ENCODE results near the gene HOXA6. TPM values are rescaled to one million over a fixed set of nuclear protein-coding genes. Genes with fewer than 3 reads are reported as not detected.

HOXA6 gene
- total RNA-seq, 1 experiment from 2014 or later = not detected

DNA sequence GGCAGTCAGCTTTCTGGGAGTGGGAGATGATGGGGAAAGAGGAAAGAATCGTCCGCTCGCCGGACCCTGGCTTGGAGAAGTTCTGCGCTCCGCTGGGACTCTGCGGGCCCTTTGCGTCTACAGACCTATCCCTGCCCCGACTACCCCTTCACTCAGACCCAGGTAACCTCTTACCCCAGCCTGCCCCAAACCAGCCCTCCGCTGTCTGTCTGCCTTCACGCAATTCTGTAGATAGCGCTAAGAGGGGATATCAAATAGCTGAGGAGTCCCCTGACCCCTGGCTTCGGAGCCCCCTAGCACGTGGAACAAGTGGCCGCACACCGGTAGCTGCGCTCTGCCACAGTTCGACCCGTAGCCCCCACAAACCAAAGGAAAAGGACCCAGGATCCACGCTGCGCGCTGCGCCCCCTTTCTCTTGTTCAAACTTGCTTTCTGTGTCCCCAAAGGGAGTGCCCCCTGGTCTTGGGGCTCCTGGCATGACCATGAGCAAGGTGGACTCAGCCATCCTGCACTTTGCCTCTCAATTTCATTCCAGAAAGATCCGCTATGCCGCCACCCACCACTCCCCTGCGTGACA is 24.0 kb downstream of the HOXA6 start:
- Mint-ChIP-seq H3K4me3 (no peak overlapping the region), H3K27ac (no peak overlapping the region), H3K4me1 (peaks cover 9% of the 10 kb centered on the region), H3K36me3 (no peaks in the 10 kb centered on the region), H3K27me3 (ENCODE audit: low read depth) (peaks cover 100% of the 10 kb centered on the region), H3K9me3 (no peaks in the 10 kb centered on the region)
- DNase-seq (ENCODE audit: low spot score) (no peak), ATAC-seq (peak; percentile 25)
- ChIA-PET POLR2A (no interaction called here), CTCF (interaction anchor here (0.9 to 1.9 kb wide), 4 partner anchors 27 to 56 kb away, joined by 4 to 6 read pairs (median 4); partner anchors contain the start of gene HOXA3)
- TF ChIP-seq ATF6 (CRISPR knock-in tag; IDR thresholded peaks at IDR 0.05) = no peak
- TF ChIP-seq E2F1 (CRISPR knock-in tag; IDR thresholded peaks at IDR 0.05) = no peak
- no peak for TF ChIP-seq GRHL2 (CRISPR knock-in tag; IDR thresholded peaks at IDR 0.05; ENCODE audit: insufficient replicate concordance, severe bottlenecking)
- no peak for TF ChIP-seq MYBL2 (CRISPR knock-in tag; IDR thresholded peaks at IDR 0.05)
- no peak for TF ChIP-seq EMX1 (CRISPR knock-in tag; IDR thresholded peaks at IDR 0.05)
- TF ChIP-seq, protein P1, sequence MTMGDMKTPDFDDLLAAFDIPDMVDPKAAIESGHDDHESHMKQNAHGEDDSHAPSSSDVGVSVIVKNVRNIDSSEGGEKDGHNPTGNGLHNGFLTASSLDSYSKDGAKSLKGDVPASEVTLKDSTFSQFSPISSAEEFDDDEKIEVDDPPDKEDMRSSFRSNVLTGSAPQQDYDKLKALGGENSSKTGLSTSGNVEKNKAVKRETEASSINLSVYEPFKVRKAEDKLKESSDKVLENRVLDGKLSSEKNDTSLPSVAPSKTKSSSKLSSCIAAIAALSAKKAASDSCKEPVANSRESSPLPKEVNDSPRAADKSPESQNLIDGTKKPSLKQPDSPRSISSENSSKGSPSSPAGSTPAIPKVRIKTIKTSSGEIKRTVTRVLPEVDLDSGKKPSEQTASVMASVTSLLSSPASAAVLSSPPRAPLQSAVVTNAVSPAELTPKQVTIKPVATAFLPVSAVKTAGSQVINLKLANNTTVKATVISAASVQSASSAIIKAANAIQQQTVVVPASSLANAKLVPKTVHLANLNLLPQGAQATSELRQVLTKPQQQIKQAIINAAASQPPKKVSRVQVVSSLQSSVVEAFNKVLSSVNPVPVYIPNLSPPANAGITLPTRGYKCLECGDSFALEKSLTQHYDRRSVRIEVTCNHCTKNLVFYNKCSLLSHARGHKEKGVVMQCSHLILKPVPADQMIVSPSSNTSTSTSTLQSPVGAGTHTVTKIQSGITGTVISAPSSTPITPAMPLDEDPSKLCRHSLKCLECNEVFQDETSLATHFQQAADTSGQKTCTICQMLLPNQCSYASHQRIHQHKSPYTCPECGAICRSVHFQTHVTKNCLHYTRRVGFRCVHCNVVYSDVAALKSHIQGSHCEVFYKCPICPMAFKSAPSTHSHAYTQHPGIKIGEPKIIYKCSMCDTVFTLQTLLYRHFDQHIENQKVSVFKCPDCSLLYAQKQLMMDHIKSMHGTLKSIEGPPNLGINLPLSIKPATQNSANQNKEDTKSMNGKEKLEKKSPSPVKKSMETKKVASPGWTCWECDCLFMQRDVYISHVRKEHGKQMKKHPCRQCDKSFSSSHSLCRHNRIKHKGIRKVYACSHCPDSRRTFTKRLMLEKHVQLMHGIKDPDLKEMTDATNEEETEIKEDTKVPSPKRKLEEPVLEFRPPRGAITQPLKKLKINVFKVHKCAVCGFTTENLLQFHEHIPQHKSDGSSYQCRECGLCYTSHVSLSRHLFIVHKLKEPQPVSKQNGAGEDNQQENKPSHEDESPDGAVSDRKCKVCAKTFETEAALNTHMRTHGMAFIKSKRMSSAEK (CRISPR knock-in tag; IDR thresholded peaks at IDR 0.05; ENCODE audit: borderline replicate concordance) = no peak
- no peak for TF ChIP-seq JUN (CRISPR knock-in tag; IDR thresholded peaks at IDR 0.05)
- TF ChIP-seq ATF1 (CRISPR knock-in tag; IDR thresholded peaks at IDR 0.05) = no peak
- TF ChIP-seq ZNF232 (CRISPR knock-in tag; IDR thresholded peaks at IDR 0.05) = no peak
- no peak for TF ChIP-seq ZNF671 (CRISPR knock-in tag; IDR thresholded peaks at IDR 0.05)
- no peak for TF ChIP-seq NFE2L1 (CRISPR knock-in tag; IDR thresholded peaks at IDR 0.05)
- TF ChIP-seq NR2C2 (CRISPR knock-in tag; IDR thresholded peaks at IDR 0.05) = no peak
- TF ChIP-seq SOX15 (CRISPR knock-in tag; IDR thresholded peaks at IDR 0.05) = no peak

GRCh38 chr7:27123007-27123476 is 24.5 kb downstream of the HOXA6 start:
- no peaks in the 10 kb centered on the region for H3K36me3 Mint-ChIP-seq
- DNase-seq (ENCODE audit: low spot score) (no peak), ATAC-seq (peak; percentile 64)
- H3K4me3 Mint-ChIP-seq = no peak overlapping the region
- ChIA-PET POLR2A (no interaction called here), CTCF (interaction anchor here (0.9 to 1.9 kb wide), 4 partner anchors 28 to 57 kb away, joined by 4 to 6 read pairs (median 4); partner anchors contain the start of gene HOXA3)
- peaks cover 11% of the 10 kb centered on the region for H3K4me1 Mint-ChIP-seq
- H3K27ac Mint-ChIP-seq = no peak overlapping the region
- TF ChIP-seq TP53 (CRISPR knock-in tag; IDR thresholded peaks at IDR 0.05) (no peak), GABPB1 (CRISPR knock-in tag; IDR thresholded peaks at IDR 0.05) (peak; percentile 26; the same call in 1 of the 2 replicates)
- TF ChIP-seq, protein P2, sequence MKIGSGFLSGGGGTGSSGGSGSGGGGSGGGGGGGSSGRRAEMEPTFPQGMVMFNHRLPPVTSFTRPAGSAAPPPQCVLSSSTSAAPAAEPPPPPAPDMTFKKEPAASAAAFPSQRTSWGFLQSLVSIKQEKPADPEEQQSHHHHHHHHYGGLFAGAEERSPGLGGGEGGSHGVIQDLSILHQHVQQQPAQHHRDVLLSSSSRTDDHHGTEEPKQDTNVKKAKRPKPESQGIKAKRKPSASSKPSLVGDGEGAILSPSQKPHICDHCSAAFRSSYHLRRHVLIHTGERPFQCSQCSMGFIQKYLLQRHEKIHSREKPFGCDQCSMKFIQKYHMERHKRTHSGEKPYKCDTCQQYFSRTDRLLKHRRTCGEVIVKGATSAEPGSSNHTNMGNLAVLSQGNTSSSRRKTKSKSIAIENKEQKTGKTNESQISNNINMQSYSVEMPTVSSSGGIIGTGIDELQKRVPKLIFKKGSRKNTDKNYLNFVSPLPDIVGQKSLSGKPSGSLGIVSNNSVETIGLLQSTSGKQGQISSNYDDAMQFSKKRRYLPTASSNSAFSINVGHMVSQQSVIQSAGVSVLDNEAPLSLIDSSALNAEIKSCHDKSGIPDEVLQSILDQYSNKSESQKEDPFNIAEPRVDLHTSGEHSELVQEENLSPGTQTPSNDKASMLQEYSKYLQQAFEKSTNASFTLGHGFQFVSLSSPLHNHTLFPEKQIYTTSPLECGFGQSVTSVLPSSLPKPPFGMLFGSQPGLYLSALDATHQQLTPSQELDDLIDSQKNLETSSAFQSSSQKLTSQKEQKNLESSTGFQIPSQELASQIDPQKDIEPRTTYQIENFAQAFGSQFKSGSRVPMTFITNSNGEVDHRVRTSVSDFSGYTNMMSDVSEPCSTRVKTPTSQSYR (CRISPR knock-in tag; IDR thresholded peaks at IDR 0.05) = no peak
- TF ChIP-seq, protein P3, sequence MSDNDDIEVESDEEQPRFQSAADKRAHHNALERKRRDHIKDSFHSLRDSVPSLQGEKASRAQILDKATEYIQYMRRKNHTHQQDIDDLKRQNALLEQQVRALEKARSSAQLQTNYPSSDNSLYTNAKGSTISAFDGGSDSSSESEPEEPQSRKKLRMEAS (CRISPR knock-in tag; IDR thresholded peaks at IDR 0.05) = no peak
- no peaks in the 10 kb centered on the region for H3K9me3 Mint-ChIP-seq
- peaks cover 100% of the 10 kb centered on the region for H3K27me3 Mint-ChIP-seq (ENCODE audit: low read depth)
